HuH-7 (cell line): Measurements from ENCODE around the gene GCSAM.

ENCODE experiments used
- DNase-seq: peaks from one replicate; pipeline ENCODE4 v3.0.0; 2011; ENCODE audit warnings: low spot score

GCSAM gene

DNA sequence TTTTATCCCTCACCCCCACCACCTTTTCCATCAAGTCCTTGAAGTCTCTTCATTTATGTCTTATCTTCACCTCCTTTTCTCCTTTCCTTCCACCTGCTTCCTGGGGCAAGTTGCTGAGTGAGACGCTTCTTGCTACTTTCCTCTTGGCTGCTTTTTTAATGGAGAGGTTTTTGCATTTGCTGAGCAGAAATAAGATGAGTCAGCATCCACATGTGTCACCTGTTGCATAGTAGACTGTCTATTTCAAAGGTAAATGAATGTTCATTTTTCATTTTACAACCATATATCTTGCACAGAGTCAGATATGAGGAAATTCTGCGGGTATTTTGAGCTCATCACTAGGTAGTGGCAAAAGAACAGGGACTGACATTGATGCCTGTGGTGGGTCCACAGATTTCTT lies 28.3 kb downstream of the GCSAM start:
- no peak for DNase-seq

DNA sequence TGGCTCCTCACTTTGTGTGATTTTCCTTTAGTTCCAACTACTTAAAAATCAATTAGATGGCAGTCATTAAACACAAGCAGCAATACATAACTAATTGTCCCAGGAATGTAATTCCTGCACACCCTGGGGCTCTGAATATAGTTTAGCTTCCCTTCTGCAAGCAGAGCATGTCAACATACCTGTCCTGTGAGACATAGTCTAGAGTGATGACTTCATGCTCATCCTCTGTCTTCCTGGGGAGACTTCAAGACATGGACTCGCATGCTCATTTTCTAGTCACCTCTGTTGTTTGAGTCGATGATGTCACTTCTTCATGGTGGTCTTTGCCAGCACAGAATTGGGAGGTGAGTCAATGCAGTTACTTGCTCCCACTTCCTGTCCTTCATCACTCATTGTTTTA lies 31.1 kb downstream of the GCSAM start:
- no peak for DNase-seq

DNA sequence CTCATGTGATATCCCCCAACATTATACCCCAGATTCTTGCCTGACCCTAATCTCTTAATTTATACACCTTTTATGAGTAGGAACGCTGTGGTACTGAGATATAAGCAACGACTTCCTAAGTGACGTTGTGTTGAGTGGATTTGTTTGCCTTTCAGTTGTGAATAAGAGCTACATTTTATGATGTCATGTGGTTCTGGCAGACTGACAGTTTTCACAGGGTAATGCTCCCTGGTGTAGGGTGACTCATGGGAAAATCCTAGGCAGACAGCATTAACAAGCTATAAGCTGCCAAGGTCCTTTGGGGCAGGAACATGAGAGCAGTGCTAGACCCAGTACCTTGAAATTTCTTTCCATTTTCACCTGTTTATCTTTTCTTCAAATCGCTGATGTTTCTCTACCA lies 35.7 kb downstream of the GCSAM start:
- no peak for DNase-seq

DNA sequence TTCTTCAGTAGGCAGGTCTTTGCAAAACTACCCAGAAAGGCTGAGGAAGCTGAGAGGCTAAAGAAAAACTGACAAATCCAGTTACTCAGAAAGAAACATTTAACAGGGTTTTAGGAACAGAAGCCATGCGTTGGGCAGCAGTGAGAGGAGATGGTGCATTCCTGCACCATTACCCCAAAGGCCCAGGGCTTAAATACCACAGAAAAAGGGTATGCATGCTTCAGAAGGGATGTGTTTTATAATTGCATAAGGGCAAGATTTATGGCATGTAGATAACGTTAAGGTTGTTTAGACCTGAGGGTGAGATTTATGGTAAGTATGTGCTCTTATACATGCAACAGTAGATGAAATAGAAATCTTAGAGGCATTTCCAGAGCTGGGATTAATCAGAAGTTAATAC lies 36.9 kb downstream of the GCSAM start:
- no peak for DNase-seq

DNA sequence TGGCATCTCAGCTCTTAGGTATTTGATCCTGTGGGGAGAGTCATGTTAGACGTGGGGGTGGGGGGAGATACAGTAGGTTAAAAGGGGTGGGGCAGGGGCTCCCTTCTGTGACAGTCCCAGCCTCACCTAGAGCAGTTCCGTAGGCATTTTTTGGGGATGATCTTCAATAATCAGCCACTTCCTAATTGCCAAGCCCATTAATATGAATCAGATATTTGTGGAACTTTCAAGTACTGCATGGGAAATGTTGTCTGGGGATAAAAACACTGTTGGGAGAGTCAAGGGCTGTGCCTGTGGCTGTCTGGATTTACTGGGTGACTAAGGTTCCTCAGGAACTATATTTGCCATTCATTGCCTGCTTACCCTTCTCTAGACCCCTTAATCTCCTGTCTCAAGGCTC lies 37.3 kb downstream of the GCSAM start:
- no peak for DNase-seq

DNA sequence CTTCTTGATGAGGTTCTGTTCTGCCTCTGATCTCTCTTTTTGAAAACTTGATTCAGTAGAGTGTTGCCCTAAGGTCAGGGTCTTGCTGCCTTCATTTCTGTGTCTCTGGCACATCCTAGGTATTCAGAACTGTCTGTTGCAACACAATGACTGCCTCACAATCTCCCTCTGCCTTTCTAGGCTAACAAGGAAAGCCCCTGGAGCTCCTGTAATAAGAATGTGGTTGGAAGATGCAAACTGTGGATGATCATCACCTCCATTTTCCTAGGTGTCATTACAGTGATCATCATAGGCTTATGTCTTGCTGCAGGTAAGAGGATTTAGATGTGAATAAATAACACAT lies 39.9 kb downstream of the GCSAM start:
- no peak for DNase-seq

DNA sequence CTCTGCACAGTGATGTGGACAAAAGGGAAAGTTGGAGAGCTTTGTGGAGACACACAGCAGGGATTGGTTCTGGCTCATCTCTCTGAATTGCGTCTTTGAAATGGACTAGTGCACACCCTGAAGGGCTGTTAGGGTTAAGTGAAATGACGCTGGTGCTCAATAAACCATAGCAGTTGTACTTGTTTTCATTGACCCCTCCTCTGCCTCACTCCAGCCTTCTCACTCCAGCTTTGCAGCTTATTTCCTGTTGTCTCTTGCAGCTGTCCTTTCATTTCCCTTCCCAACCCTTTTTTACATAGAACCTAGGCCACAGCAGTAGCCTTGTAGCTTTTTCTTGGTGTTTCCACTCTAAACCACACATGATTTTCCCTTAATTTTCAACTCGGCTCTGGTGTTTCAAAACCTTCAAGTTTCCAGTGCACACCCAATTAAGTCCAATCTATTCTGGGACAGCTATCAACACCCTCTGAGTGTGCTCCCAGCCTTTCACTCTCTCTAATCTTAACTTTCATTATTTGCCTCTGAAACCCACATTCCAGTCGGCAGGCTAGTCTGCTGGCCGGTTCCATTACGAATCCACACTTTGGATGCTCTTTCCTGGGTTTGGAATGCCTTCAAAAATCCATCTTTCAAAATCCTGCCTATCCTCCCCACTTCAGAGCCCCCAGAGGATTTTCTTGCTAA lies 40.4 kb downstream of the GCSAM start:
- DNase-seq: no peak

DNA sequence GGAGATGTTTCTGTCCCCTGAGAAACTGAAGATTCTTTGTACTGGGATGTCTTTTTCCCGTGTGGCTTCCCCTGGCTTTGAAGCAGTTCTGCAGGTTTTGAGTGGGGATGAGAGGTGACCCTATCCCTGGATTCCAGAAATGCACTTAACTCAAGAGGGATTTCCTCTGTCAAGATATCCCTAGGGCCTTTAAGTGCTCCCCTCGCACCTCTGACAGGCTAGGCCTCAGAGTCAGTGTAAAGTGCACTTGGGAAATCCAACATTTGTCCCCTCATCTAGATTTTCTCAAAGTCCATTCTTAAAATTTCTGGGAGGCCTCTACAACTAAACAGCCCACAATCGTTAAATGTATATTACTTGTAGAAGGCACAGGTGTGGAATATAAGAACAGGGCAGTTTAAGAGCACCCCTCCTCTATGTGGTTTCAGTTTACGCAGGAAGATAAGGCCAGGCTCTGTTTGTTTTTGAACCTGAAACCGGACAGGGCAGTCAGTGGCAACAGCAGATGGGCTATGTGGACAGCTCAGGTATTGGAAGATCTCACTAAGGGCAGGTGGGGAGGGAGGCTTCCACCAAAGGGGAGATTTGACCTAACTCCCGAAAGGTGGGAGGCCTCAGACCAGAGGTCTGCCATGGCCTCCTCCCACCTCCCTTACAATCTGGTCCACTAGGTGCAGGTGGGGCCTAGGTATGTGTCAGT lies 42.0 kb downstream of the GCSAM start:
- peak; percentile 68 for DNase-seq

DNA sequence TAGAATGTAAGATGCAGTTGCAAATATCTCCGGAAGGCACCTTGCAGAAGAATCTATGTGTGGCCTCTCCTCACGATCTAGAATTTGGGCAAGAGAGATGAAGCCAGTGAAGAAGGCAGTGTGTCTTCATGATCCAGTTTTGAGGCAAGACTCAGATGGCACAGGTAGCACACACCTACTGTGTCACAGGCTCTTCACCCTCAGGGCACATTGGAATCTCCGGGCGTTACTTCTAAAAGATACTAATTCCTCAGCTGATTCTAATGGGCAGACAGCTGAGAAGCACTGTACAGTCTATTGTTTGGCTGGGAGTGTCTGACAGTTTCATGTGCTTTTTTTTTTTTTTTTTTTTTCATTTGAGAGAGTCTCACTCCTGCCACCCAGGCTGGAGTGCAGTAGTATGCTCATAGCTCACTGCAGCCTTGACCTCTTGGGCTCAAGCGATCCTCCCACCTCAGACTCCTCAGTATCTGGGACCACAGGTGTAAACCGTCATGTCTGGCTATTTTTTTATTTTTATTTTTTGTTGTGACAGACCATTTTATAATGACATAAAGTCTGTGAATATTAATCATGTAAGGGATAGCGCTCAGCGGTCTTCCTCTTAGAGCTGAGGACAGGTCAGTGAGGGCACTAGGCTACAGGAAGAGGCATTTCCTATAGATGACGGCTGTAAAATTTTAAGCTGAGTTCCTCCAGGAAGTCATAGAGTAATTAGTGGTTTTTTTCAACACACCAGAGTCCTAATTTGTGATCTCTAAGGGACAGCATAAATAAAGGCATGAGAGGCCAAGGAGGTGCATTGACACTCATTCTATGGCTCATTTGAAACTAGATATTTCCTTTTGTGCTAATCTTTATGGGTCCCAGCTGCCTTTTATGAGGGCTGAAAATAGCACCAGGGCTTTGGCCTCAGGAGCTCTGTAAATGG lies 42.8 kb downstream of the GCSAM start:
- peak; percentile 57 for DNase-seq

DNA sequence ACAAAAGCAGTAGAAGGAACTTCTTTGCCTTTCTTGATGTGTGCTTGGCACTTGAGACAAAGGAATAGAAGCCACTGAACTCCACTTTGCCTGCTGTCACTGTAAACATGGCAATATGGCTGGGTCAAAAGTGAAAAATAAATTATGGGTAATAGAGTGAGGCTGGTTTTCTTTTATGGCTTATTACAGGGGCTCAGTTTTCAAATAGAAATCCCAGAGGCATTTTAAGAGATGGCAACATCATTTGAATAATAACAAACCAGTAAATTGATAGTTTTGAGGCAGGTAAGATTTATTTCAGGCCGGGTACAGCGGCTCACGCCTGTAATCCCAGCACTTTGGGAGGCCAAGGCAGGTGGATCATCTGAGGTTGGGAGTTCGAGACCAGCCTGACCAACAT lies 44.1 kb downstream of the GCSAM start:
- no peak for DNase-seq

DNA sequence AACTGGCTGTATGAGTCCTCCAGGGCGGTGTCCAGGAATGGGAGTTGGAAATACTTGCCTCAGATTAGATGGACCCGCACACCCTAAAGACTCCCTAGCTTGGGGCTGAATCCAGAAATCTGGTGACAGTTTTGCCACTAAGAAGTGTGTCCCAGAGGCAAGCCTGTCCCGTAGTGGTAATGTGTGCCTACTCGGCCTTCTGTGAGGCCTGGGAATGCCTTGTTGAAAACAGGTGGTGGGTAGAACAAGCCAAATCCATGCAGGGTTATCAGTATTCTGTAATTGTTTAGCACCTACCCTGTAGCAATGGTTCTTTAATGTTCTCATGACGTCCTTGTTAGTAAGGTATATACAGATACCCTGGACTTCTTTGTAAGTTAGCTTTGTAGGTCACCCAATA lies 45.3 kb downstream of the GCSAM start:
- no peak for DNase-seq

DNA sequence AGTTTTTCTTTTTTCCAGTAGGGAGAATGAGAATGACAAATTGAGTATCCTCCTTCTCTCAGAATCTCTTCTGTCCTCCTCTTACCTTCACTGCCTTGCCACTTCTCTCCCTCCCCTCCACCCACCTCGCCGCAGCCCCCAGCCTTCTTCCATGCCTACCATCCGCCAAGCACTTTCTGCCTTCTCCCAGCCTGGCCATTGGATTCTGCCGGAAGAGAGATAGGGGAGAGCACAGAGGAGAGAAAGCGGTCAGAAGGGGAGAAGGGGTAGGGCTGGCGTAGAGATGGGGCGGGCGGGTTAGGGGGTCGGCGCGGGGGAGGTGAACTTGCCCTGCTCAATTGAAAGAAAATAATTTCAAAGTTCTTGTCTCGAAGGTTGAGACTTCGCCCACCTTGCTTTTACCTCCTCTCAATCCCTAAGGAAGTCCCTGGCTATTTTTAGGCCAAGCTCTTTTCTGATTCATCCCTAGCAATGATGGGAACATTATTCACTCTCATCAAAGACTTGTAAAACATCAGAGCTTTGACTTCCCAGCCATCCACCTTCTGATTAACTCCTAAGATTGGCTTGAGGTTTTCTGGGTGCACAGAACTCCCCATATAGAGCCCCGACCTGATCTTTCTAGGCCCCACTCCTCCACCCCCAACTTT lies 46.0 kb downstream of the GCSAM start:
- DNase-seq: no peak

DNA sequence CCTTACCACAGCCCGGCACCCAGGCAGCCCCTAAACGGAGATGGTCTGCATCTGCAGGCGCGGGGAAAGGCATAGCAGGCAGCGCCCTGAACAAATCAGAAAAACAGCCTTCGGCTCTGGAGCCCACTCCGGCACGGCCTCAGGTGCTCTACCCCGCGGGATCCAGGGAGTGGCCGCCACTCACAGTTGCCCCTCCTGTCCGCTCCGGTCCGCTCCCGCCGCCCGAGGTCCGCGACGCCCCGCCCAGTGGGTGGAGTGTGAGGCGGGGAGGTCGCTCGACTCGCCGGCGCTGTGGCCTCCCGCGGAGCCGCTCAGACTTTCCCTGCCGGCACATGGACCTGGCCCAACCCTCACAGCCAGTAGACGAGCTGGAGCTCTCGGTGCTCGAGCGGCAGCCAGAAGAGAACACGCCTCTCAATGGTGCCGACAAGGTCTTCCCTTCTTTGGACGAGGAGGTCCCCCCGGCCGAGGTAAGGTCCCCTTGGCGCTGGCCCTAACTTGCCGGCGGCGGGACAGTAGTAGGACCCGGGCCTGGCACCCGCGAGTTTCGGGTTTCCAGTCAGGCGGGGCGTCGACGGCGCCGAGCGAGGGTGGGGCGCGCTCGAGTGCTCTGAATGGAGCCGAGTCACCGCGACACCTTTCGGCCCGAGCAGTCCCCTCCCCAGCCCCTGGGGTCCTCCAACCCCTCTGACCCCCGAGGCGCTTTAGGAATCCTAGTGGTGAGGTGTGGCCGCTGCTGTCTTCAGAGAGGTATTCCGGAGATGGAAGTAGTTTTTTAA lies 46.8 kb downstream of the GCSAM start, which contains the start of gene C3orf52:
TSS of gene C3orf52 (plus strand) at position 314 of the 779 bp plus-strand sequence. CDS start at position 333, 19 bp downstream.
- peak; percentile 97 for DNase-seq

DNA sequence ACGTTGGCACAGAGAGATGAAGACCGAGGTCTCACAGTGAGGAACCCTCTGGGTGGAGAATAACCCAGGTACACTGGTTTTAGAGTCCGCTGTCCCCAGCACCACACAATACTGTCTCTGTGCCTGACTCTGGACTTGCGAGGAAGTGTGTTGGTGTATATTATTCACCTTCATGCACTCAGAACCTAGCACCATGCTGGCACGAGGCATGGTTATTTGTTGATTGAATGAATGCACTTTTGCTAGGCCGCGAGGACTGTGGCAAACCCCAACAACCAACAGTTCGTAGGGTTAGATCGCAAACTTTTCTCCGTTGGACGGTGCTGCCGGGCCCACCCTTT lies 47.3 kb downstream of the GCSAM start:
- DNase-seq: no peak

DNA sequence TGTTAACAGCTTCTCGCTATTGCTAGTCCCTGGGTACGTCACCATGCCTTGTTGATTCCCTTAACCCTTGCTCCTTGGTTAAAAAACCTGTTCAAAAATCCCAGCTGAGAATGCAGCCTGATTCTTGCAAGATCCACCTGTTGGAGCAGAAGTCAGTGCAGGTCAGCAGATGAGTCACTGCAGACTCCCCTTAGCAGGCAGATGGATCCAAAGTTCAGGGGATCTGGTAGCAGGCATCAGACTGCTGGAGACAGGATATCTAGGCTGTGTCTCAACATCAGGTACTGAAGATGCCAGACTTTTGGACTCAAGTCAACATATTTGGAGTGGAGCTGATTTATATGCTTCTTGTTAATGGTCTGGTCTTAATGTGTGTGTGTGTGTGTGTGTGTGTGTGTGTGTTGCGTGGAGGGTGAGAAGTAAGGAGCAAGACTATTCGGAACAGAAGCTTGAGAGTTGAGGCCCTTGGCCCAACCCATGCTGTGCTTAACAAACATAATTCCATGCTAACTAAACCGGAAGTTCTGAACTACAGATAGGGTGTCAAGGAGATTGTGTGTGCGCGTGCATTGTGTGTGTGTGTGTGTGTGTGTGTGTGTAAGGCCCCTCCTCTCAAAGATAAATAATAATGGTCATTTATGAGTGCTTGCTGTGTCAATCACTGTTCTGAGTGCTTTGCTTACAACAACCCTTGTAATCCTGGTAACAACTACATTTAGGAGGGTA lies 47.9 kb downstream of the GCSAM start:
- DNase-seq: no peak

DNA sequence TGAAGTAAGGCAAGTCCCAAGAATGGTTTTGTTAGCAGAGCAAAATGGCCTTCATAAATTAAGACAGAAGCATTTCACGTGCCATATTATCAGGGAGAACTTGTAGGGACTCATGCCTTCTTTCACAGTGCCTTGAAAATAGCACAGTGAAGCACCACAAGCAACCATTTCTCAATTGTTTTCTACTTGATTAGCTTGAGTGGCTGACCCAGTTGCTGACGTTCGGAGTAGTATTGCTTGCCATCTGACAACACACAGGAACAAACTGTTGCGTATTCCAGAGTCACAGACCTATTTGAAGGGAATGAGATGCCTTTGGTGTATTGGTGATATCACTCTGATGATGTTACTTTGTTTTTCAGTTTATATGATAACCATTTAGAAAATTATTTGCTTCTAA lies 49.8 kb downstream of the GCSAM start:
- no peak for DNase-seq

DNA sequence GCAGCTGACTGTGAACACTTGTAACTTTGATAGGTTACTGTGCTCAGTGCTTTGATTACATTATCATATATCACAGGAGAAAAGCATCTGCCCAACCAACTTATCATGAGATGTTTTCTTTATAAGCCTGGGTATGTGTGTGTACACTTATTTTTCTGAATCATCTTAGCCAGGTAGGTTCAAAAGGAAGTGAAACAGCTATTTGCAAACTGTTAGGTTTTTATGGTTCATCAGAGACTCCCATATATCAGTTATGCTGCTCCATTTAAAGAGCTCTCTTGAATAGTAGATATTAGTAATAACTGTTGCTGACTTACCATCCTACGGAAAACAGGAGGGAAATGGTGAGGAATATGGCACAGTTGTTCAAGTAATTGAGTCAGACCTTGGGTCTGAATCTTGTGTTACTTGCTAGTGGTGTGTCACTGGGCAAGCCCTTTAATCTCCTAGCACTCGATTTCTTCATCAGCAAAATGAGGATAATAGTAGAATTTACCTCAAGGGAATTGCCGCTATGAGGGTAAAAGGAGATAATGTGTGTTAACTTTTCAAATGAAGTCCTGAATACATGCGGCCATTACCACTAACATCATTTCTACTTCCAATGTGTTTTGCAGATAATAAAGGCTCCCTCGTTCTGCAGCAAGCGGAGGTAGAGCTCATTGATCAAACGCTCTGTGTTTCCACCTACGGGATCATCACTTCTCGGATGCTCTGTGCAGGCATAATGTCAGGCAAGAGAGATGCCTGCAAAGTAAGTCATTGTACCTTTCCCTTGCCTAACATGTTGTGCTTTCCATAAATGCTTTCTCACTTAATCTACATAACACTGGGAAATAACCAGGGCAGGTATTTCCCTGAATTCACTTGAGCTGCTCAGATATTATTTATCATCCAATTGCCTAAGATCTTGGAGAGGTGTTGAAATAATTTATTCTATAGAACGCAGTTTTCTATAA lies 54.6 kb downstream of the GCSAM start:
- no peak for DNase-seq

DNA sequence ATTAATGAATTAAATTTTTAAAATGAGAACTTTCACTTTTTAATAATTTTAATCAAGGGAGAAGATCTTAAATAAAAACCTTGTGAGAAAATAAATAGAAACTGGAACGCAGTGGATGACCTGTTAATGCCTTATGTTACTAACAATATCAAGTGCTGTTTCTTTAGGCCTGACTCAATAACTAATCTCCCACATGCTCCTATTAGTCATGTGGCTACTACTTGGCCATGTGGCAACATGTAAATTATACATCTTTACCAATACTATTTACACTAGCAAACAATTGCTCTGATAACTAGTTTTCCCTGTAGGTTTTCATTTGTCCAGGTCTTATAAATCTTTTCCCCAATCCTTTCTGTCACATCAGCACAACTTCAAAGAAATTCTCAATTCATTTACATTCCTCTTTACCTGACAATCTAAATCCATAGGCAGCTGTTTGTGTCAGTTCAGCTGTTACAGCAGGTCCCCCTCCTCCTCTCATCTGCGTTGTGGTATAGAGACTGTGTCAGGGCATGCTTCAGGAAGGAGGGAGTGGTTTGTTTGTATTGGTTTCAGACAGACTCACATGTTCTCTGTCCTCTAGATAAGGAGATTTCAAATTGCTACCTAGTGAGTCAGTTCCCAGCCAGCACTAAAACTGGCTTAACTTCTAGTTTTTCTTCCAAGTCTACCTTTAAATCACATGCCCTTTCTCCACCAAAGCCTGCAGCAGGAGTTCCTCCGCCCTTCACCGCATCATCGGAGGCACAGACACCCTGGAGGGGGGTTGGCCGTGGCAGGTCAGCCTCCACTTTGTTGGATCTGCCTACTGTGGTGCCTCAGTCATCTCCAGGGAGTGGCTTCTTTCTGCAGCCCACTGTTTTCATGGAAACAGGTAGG lies 58.2 kb downstream of the GCSAM start:
- DNase-seq: peak; percentile 73

DNA sequence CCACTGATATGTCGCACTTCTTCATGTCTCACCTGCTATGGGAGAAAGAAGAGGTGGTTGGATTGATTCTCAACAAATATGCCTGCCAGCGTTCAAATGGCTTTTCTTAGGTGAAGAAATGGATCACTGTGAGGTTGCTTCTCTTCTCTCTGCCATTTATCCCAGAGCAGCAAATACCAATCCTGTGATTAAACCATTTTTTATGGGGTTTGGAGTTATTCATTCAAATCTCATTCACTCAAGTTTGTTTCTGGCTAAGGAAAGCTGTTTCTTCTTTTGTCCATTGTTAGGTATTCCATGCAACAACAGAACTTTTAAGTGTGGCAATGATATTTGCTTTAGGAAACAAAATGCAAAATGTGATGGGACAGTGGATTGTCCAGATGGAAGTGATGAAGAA lies 59.0 kb downstream of the GCSAM start:
- DNase-seq: no peak
